Gastrocnemius medialis (tissue), 4 donors: ENCODE data around the gene KIRREL1. TPM values are rescaled to one million over a fixed set of nuclear protein-coding genes. Genes with fewer than 3 reads are reported as not detected.

Experiments used
- ATAC-seq, 2 donors: fragments of 150-250 bp; one replicate each; pipeline ENCODE4 v1.9.1; 2016
- DNase-seq, 2 donors: peaks; one replicate each; pipeline ENCODE4 v3.0.0-alpha.2; 2019
- H3K27ac ChIP-seq, 4 donors: fragments of 200-600 bp; sonication (generic); 1 replicate in 1 of 4; 2 replicates in 3 of 4; pipeline ENCODE4 v1.5.1; 2016 to 2018; ENCODE audit warnings: mild to moderate bottlenecking in 2 of 4, moderate library complexity in 1 of 4
- H3K27me3 ChIP-seq, 3 donors: fragments of 200-600 bp; sonication (generic) in 2 of 3; 1 replicate in 1 of 3; 2 replicates in 2 of 3; pipeline versions ENCODE4 v1.5.1 to v1.6.0; 2016 to 2019; ENCODE audit warnings: mild to moderate bottlenecking in 1 of 3, moderate library complexity in 1 of 3
- H3K36me3 ChIP-seq, 2 donors: fragments of 200-600 bp; sonication (generic) in 1 of 2; one replicate each; pipeline ENCODE4 v1.5.1; 2017 to 2018
- H3K4me1 ChIP-seq, 2 donors: fragments of 200-600 bp; sonication (generic) in 1 of 2; one replicate each; pipeline ENCODE4 v1.5.1; 2016 to 2017; ENCODE audit warnings: mild to moderate bottlenecking in 2 of 2
- H3K4me3 ChIP-seq, 4 donors: fragments of 200-600 bp; sonication (generic) in 3 of 4; 1 replicate in 1 of 4; 2 replicates in 3 of 4; pipeline ENCODE4 v1.5.1; 2016 to 2019; ENCODE audit warnings: mild to moderate bottlenecking in 2 of 4
- H3K9me3 ChIP-seq, 3 donors: fragments of 200-600 bp; sonication (generic) in 2 of 3; 1 replicate in 1 of 3; 2 replicates in 2 of 3; pipeline ENCODE4 v1.5.1; 2016 to 2019
- CTCF ChIP-seq, 5 experiments: fragments of 450-650 bp in 3 of 5; fragments of 200-600 bp in 2 of 5; sonication (generic) in 2 of 5; IDR thresholded peaks in 4 of 5; conservative IDR thresholded peaks in 1 of 5; 1 replicate in 4 of 5; 2 replicates in 1 of 5; pipeline ENCODE4 v1.5.1; 2016 to 2019; ENCODE audit warnings: antibody characterized with exemption in 5 of 5, mild to moderate bottlenecking in 3 of 5, moderate library complexity in 3 of 5
- POLR2A ChIP-seq, 2 donors: fragments of 450-650 bp; IDR thresholded peaks; one replicate each; pipeline ENCODE4 v1.6.1; 2017; ENCODE audit warnings: antibody characterized with exemption in 2 of 2, mild to moderate bottlenecking in 2 of 2, moderate library complexity in 2 of 2
- in situ Hi-C, 4 donors: fragments of 200-750 bp; cut with MboI; loops; one replicate each; pipeline versions ENCODE4 v1.15.0 to v1.8.0; 2017; ENCODE audit warnings: low sequenced_read_pairs in 4 of 4
- intact Hi-C: fragments of 100-400 bp; cut with DNase I; formaldehyde crosslinking; loops from one replicate; pipeline ENCODE4 v1.15.1; 2023; ENCODE audit warnings: low total_unique reads
- total RNA-seq, 4 donors: library from RNA; depleted of rRNA; stranded (reverse); fragments of >200 nt; gene quantifications; one replicate each; pipeline versions ENCODE4 v1.1.0 to v1.2.3, GENCODE V29; 2016

KIRREL1 gene
- total RNA-seq, 4 donors from 2014 or later: 2.8 to 15.1 (median 6.6) TPM

- intact Hi-C loops (no loop called here), in situ Hi-C loops (no loop called here)
- DNase-seq (no peak), ATAC-seq (no peak)
- Histone ChIP-seq H3K4me1 (peaks cover 13 to 23% of the 10 kb centered on the region in 2 donors), H3K9me3 (no peaks in the 10 kb centered on the region), H3K27me3 (no peaks in the 10 kb centered on the region), H3K36me3 (no peaks in the 10 kb centered on the region), H3K27ac (peak overlapping the region; percentile 56 to 79 (median 63)), H3K4me3 (no peak overlapping the region)
- TF ChIP-seq POLR2A (IDR thresholded peaks at IDR 0.05): no peak
- no peak for TF ChIP-seq CTCF (IDR thresholded peaks at IDR 0.05 in 4 of 5, conservative IDR thresholded peaks at IDR 0.05 in 1 of 5)
Measured at GRCh38 chr1:158011714-158012113, 18.3 kb downstream of the KIRREL1 start.

GRCh38 chr1:158013840-158014730 lies 20.6 kb downstream of the KIRREL1 start:
- TF ChIP-seq CTCF (IDR thresholded peaks at IDR 0.05 in 4 of 5, conservative IDR thresholded peaks at IDR 0.05 in 1 of 5) (no peak), POLR2A (IDR thresholded peaks at IDR 0.05) (no peak)
- no peak for ATAC-seq
- Histone ChIP-seq H3K4me1 (peaks cover 18 to 20% of the 10 kb centered on the region in 2 donors), H3K36me3 (no peaks in the 10 kb centered on the region), H3K27ac (peak overlapping the region; percentile 25 to 58 (median 34)), H3K9me3 (no peaks in the 10 kb centered on the region), H3K4me3 (no peak overlapping the region), H3K27me3 (no peaks in the 10 kb centered on the region)
- no peak for DNase-seq
- intact Hi-C loops: no loop called here
- in situ Hi-C loops: no loop called here

GRCh38 chr1:158014731-158015320 lies 21.4 kb downstream of the KIRREL1 start:
- intact Hi-C loops: no loop called here
- H3K27ac ChIP-seq: peak overlapping the region in 3 of 4 donors; percentile 25 to 58 (median 29)
- peaks cover 12 to 20% of the 10 kb centered on the region in 2 donors for H3K4me1 ChIP-seq
- H3K9me3 ChIP-seq: no peaks in the 10 kb centered on the region
- H3K36me3 ChIP-seq: no peaks in the 10 kb centered on the region
- in situ Hi-C loops: no loop called here
- ATAC-seq: no peak
- DNase-seq: no peak
- no peaks in the 10 kb centered on the region for H3K27me3 ChIP-seq
- TF ChIP-seq CTCF (IDR thresholded peaks at IDR 0.05 in 4 of 5, conservative IDR thresholded peaks at IDR 0.05 in 1 of 5): no peak
- TF ChIP-seq POLR2A (IDR thresholded peaks at IDR 0.05): no peak
- no peak overlapping the region for H3K4me3 ChIP-seq

GRCh38 chr1:158016651-158017335 lies 23.3 kb downstream of the KIRREL1 start:
- DNase-seq: no peak
- H3K36me3 ChIP-seq: no peaks in the 10 kb centered on the region
- in situ Hi-C loops (no loop called here), intact Hi-C loops (no loop called here)
- H3K27ac ChIP-seq: peak overlapping the region; percentile 49 to 75 (median 66)
- H3K4me1 ChIP-seq: peaks cover 27 to 30% of the 10 kb centered on the region in 2 donors
- H3K27me3 ChIP-seq: no peaks in the 10 kb centered on the region
- H3K9me3 ChIP-seq: no peaks in the 10 kb centered on the region
- ATAC-seq: no peak
- no peak for TF ChIP-seq CTCF (IDR thresholded peaks at IDR 0.05 in 4 of 5, conservative IDR thresholded peaks at IDR 0.05 in 1 of 5)
- no peak for TF ChIP-seq POLR2A (IDR thresholded peaks at IDR 0.05)
- no peak overlapping the region for H3K4me3 ChIP-seq
